ENCODE measurements around the gene MAPK8IP1.
"Not testable (repeated sequence)": the region's sequence is repeated elsewhere in the genome, so short reads cannot be mapped to it uniquely, and the experiment has no call there.

MAPK8IP1 gene

GRCh38 chr11:45889966-45890365 is 4.5 kb downstream of the MAPK8IP1 start:
- no peak for DNase-seq (ENCODE audit: low read depth in 2 of 2)

- no peak for DNase-seq (ENCODE audit: low read depth in 2 of 2)
Observed at GRCh38 chr11:45890886-45891550, 5.6 kb downstream of the MAPK8IP1 start.

- no peak for DNase-seq (ENCODE audit: low read depth in 2 of 2)
Observed at GRCh38 chr11:45892856-45893255, 7.4 kb downstream of the MAPK8IP1 start.

GRCh38 chr11:45894555-45895247 is 9.2 kb downstream of the MAPK8IP1 start:
- no peak for DNase-seq (ENCODE audit: low read depth in 2 of 2)

- no peak for DNase-seq (ENCODE audit: low read depth in 2 of 2)
Observed at GRCh38 chr11:45895553-45896259, 10.3 kb downstream of the MAPK8IP1 start.

- no peak for DNase-seq (ENCODE audit: low read depth in 2 of 2)
Observed at GRCh38 chr11:45896422-45896984, 11.1 kb downstream of the MAPK8IP1 start.

GRCh38 chr11:45897556-45897955 is 12.1 kb downstream of the MAPK8IP1 start:
- DNase-seq (ENCODE audit: low read depth in 2 of 2) = no peak

- no peak for DNase-seq (ENCODE audit: low read depth in 2 of 2)
Observed at GRCh38 chr11:45899086-45899447, 13.6 kb downstream of the MAPK8IP1 start.

- peak; percentile 65 for DNase-seq (ENCODE audit: low read depth in 2 of 2)
Observed at GRCh38 chr11:45899448-45900174, 14.2 kb downstream of the MAPK8IP1 start.

GRCh38 chr11:45900175-45900800 is 14.8 kb downstream of the MAPK8IP1 start:
- DNase-seq (ENCODE audit: low read depth in 2 of 2) = not testable (repeated sequence)

- no peak for DNase-seq (ENCODE audit: low read depth in 2 of 2)
Observed at GRCh38 chr11:45900916-45901617, 15.6 kb downstream of the MAPK8IP1 start.

GRCh38 chr11:45901626-45902025 is 16.2 kb downstream of the MAPK8IP1 start:
- no peak for DNase-seq (ENCODE audit: low read depth in 2 of 2)

- no peak for DNase-seq (ENCODE audit: low read depth in 2 of 2)
Observed at GRCh38 chr11:45902452-45903380, 17.3 kb downstream of the MAPK8IP1 start.

GRCh38 chr11:45904309-45904915 is 19.0 kb downstream of the MAPK8IP1 start:
- DNase-seq (ENCODE audit: low read depth in 2 of 2) = no peak

- DNase-seq (ENCODE audit: low read depth in 2 of 2) = no peak
Observed at GRCh38 chr11:45905095-45905494, 19.6 kb downstream of the MAPK8IP1 start.

- DNase-seq (ENCODE audit: low read depth in 2 of 2) = not testable (repeated sequence)
Observed at GRCh38 chr11:45905576-45905975, 20.1 kb downstream of the MAPK8IP1 start.

GRCh38 chr11:45906096-45906682 is 20.7 kb downstream of the MAPK8IP1 start:
- DNase-seq (ENCODE audit: low read depth in 2 of 2) = no peak

GRCh38 chr11:45906965-45907611 is 21.6 kb downstream of the MAPK8IP1 start, which contains the start of gene FREY1:
TSS of gene FREY1 (minus strand) at chr11:45907271. CDS start at chr11:45907245, 26 bp downstream.
- no peak for DNase-seq (ENCODE audit: low read depth in 2 of 2)
